ENCODE measurements around the gene MAPK8IP1. TPM values are rescaled to one million over a fixed set of nuclear protein-coding genes. Genes with fewer than 3 reads are reported as not detected.

The MAPK8IP1 gene
- polyA plus RNA-seq, 1 donor (not counting 4 experiments of a cell fraction or from before 2014, with no cell fraction given): 0.51 TPM

- H3K9me3 ChIP-seq (ENCODE audit: control insufficient read depth, low read depth, low read length): no peaks in the 10 kb centered on the region
- no peaks in the 10 kb centered on the region for H4K20me1 ChIP-seq (ENCODE audit: control insufficient read depth, extremely low read depth, insufficient read depth, low read length)
- peaks cover 33% of the 10 kb centered on the region for H3K79me2 ChIP-seq (ENCODE audit: control insufficient read depth, insufficient read depth, low read length)
- H3K4me2 ChIP-seq (ENCODE audit: control insufficient read depth, extremely low read depth, insufficient read depth, low read depth, low read length): no peak overlapping the region
- FAIRE-seq (no peak), DNase-seq (ENCODE audit: low read depth, low spot score) (no peak)
- dilution Hi-C loops (cut with MboI; ENCODE audit: extremely low pct_ligation_motif_present, low sequenced_read_pairs): no loop called here
- peaks cover 3 to 9% of the 10 kb centered on the region in 2 experiments for H3K36me3 ChIP-seq (ENCODE audit: control insufficient read depth in 2 of 2, extremely low read depth in 1 of 2, insufficient read depth in 2 of 2, low read length in 2 of 2)
- no peak overlapping the region for H3K9ac ChIP-seq (ENCODE audit: control insufficient read depth, extremely low read depth, insufficient read depth, low read length)
- no peak overlapping the region for H3K4me3 ChIP-seq (ENCODE audit: control insufficient read depth in 2 of 3, extremely low read depth in 1 of 3, insufficient read depth in 2 of 3, low read depth in 1 of 3, low read length in 3 of 3)
- no peaks in the 10 kb centered on the region for H3K27me3 ChIP-seq (ENCODE audit: control insufficient read depth, extremely low read depth, insufficient read depth, low read length)
- no peak for TF ChIP-seq EZH2 (IDR thresholded peaks at IDR 0.05; ENCODE audit: low read length)
- TF ChIP-seq, protein P1, sequence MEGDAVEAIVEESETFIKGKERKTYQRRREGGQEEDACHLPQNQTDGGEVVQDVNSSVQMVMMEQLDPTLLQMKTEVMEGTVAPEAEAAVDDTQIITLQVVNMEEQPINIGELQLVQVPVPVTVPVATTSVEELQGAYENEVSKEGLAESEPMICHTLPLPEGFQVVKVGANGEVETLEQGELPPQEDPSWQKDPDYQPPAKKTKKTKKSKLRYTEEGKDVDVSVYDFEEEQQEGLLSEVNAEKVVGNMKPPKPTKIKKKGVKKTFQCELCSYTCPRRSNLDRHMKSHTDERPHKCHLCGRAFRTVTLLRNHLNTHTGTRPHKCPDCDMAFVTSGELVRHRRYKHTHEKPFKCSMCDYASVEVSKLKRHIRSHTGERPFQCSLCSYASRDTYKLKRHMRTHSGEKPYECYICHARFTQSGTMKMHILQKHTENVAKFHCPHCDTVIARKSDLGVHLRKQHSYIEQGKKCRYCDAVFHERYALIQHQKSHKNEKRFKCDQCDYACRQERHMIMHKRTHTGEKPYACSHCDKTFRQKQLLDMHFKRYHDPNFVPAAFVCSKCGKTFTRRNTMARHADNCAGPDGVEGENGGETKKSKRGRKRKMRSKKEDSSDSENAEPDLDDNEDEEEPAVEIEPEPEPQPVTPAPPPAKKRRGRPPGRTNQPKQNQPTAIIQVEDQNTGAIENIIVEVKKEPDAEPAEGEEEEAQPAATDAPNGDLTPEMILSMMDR (optimal IDR thresholded peaks at IDR 0.05 in 1 of 3, IDR thresholded peaks at IDR 0.05 in 1 of 3, conservative IDR thresholded peaks at IDR 0.05 in 1 of 3; ENCODE audit: extremely low read depth in 1 of 3, insufficient read depth in 2 of 3, low read length in 3 of 3): no peak
- H3K27ac ChIP-seq (ENCODE audit: control insufficient read depth, insufficient read depth, low read length): no peak overlapping the region
- H3K4me1 ChIP-seq (ENCODE audit: control insufficient read depth, extremely low read depth, insufficient read depth, low read length): peaks cover 9% of the 10 kb centered on the region
- H2AFZ ChIP-seq (ENCODE audit: control insufficient read depth, low read length): no peak overlapping the region
- no peaks in the 10 kb centered on the region for H3K9me1 ChIP-seq (ENCODE audit: control insufficient read depth, extremely low read depth, insufficient read depth, low read length)
Observed at GRCh38 chr11:45852018-45852711, 33.3 kb upstream of the MAPK8IP1 start.

DNA sequence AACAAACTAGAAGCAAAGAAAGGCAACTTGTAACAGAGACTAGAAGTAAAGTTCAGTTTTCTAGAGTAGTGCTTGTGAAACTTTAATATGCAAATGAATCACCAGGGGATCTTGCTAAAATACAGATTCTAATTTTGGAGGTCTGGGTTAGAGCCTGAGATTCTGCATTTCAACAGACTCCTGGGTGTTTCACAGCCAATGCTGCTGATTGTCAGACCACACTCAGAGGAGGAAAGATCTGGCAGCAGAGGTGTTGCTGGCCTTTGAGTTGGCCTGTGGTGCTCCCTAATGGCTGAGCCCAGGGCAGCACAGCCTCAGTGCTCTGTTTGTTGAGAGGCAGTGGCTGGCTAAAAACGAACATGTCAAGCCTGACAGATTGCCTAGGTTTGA lies 32.7 kb upstream of the MAPK8IP1 start:
- Histone ChIP-seq H3K27me3 (ENCODE audit: control insufficient read depth, extremely low read depth, insufficient read depth, low read length) (no peaks in the 10 kb centered on the region), H3K27ac (ENCODE audit: control insufficient read depth, insufficient read depth, low read length) (no peak overlapping the region), H3K9ac (ENCODE audit: control insufficient read depth, extremely low read depth, insufficient read depth, low read length) (no peak overlapping the region), H3K4me2 (ENCODE audit: control insufficient read depth, extremely low read depth, insufficient read depth, low read depth, low read length) (no peak overlapping the region), H3K9me3 (ENCODE audit: control insufficient read depth, low read depth, low read length) (no peaks in the 10 kb centered on the region), H3K4me1 (ENCODE audit: control insufficient read depth, extremely low read depth, insufficient read depth, low read length) (peaks cover 9% of the 10 kb centered on the region), H3K4me3 (ENCODE audit: control insufficient read depth in 2 of 3, extremely low read depth in 1 of 3, insufficient read depth in 2 of 3, low read depth in 1 of 3, low read length in 3 of 3) (no peak overlapping the region), H3K79me2 (ENCODE audit: control insufficient read depth, insufficient read depth, low read length) (peaks cover 32% of the 10 kb centered on the region), H4K20me1 (ENCODE audit: control insufficient read depth, extremely low read depth, insufficient read depth, low read length) (no peaks in the 10 kb centered on the region), H2AFZ (ENCODE audit: control insufficient read depth, low read length) (no peak overlapping the region), H3K36me3 (ENCODE audit: control insufficient read depth in 2 of 2, extremely low read depth in 1 of 2, insufficient read depth in 2 of 2, low read length in 2 of 2) (peaks cover 3 to 9% of the 10 kb centered on the region in 2 experiments), H3K9me1 (ENCODE audit: control insufficient read depth, extremely low read depth, insufficient read depth, low read length) (no peaks in the 10 kb centered on the region)
- DNase-seq (ENCODE audit: low read depth, low spot score) (no peak), FAIRE-seq (no peak)
- dilution Hi-C loops (cut with MboI; ENCODE audit: extremely low pct_ligation_motif_present, low sequenced_read_pairs): no loop called here
- no peak for TF ChIP-seq EZH2 (IDR thresholded peaks at IDR 0.05; ENCODE audit: low read length)
- TF ChIP-seq, protein P1 (optimal IDR thresholded peaks at IDR 0.05 in 1 of 3, IDR thresholded peaks at IDR 0.05 in 1 of 3, conservative IDR thresholded peaks at IDR 0.05 in 1 of 3; ENCODE audit: extremely low read depth in 1 of 3, insufficient read depth in 2 of 3, low read length in 3 of 3): peak in 1 of 3 experiments; percentile 4

Data from keratinocyte (primary cell).